Mesenchymal stem cell (in vitro differentiated cells and primary cell): ENCODE results near the gene LATS2.

ENCODE experiments used
- DNase-seq: peaks from one replicate; pipeline ENCODE4 v3.0.0-alpha.2; 2013
- H2AFZ ChIP-seq: one replicate; pipeline ENCODE4 v1.6.1; 2013; ENCODE audit warnings: low read depth, mild to moderate bottlenecking, control low read depth, inconsistent platforms, low read length, moderate library complexity
- H2AK5ac ChIP-seq: 2 replicates; pipeline ENCODE4 v1.6.1; 2013; ENCODE audit warnings: low read length, moderate library complexity, mild to moderate bottlenecking, inconsistent platforms; ENCODE audit not compliant: severe bottlenecking
- H2BK120ac ChIP-seq: one replicate; pipeline ENCODE4 v1.6.1; 2013; ENCODE audit warnings: low read depth, mild to moderate bottlenecking, inconsistent platforms, low read length, moderate library complexity
- H2BK12ac ChIP-seq, 2 experiments: one replicate each; pipeline ENCODE4 v1.6.1; 2013; ENCODE audit warnings: inconsistent platforms in 2 of 2, low read length in 2 of 2, mild to moderate bottlenecking in 2 of 2, moderate library complexity in 2 of 2, control low read depth in 1 of 2
- H2BK15ac ChIP-seq: one replicate; pipeline ENCODE4 v1.6.1; 2013; ENCODE audit warnings: mild to moderate bottlenecking, low read depth, inconsistent platforms; ENCODE audit not compliant: poor library complexity, severe bottlenecking
- H2BK5ac ChIP-seq: 2 replicates; pipeline ENCODE4 v1.6.1; 2013; ENCODE audit warnings: low read depth, mild to moderate bottlenecking, low read length, control low read depth, inconsistent platforms; ENCODE audit not compliant: poor library complexity, severe bottlenecking
- H3K14ac ChIP-seq, 2 experiments: one replicate each; pipeline ENCODE4 v1.6.1; 2013; ENCODE audit warnings: inconsistent platforms in 2 of 2, low read length in 2 of 2, control low read depth in 1 of 2, mild to moderate bottlenecking in 1 of 2, moderate library complexity in 1 of 2
- H3K18ac ChIP-seq, 2 experiments: one replicate each; pipeline ENCODE4 v1.6.1; 2013; ENCODE audit warnings: inconsistent platforms in 2 of 2, low read length in 2 of 2, control low read depth in 1 of 2, low read depth in 1 of 2, mild to moderate bottlenecking in 1 of 2
- H3K23ac ChIP-seq, 2 experiments: one replicate each; pipeline ENCODE4 v1.6.1; 2013; ENCODE audit warnings: inconsistent platforms in 2 of 2, low read length in 2 of 2, mild to moderate bottlenecking in 2 of 2, moderate library complexity in 2 of 2, control low read depth in 1 of 2
- H3K27ac ChIP-seq: 2 replicates; pipeline ENCODE4 v1.5.1; 2013; ENCODE audit warnings: mild to moderate bottlenecking, moderate library complexity, low read length, control low read depth, inconsistent platforms; ENCODE audit not compliant: poor library complexity, severe bottlenecking
- H3K27me3 ChIP-seq, 2 experiments: 2 replicates each; pipeline versions ENCODE4 v1.6.1 to v1.7.0; 2013; ENCODE audit warnings: low read length in 2 of 2, mild to moderate bottlenecking in 2 of 2, moderate library complexity in 2 of 2, control low read depth in 1 of 2, inconsistent platforms in 1 of 2; ENCODE audit not compliant: control insufficient read depth in 1 of 2, insufficient read depth in 1 of 2
- H3K36me3 ChIP-seq, 2 experiments: 2 replicates each; pipeline versions ENCODE4 v1.6.1 to v1.7.0; 2013; ENCODE audit warnings: low read length in 2 of 2, control low read depth in 1 of 2, inconsistent platforms in 1 of 2, low read depth in 1 of 2, mild to moderate bottlenecking in 1 of 2; ENCODE audit not compliant: insufficient read depth in 2 of 2, control insufficient read depth in 1 of 2
- H3K4ac ChIP-seq, 2 experiments: one replicate each; pipeline ENCODE4 v1.6.1; 2013; ENCODE audit warnings: inconsistent platforms in 2 of 2, low read length in 2 of 2, mild to moderate bottlenecking in 2 of 2, moderate library complexity in 2 of 2, control low read depth in 1 of 2, low read depth in 1 of 2
- H3K4me1 ChIP-seq: 2 replicates; pipeline ENCODE4 v1.6.1; 2013; ENCODE audit warnings: low read depth, low read length, control low read depth; ENCODE audit not compliant: control insufficient read depth, insufficient read depth
- H3K4me2 ChIP-seq: 2 replicates; pipeline ENCODE4 v1.6.1; 2013; ENCODE audit warnings: low read length, mild to moderate bottlenecking, inconsistent platforms; ENCODE audit not compliant: poor library complexity, severe bottlenecking
- H3K4me3 ChIP-seq, 2 experiments: 2 replicates each; pipeline versions ENCODE4 v1.5.1 to v1.7.0; 2013; ENCODE audit warnings: low read length in 2 of 2, mild to moderate bottlenecking in 2 of 2, control low read depth in 1 of 2, low read depth in 1 of 2; ENCODE audit not compliant: insufficient read depth in 1 of 2
- H3K79me1 ChIP-seq: replicated peaks from 2 replicates; pipeline ENCODE4 v1.6.1; 2013; ENCODE audit warnings: mild to moderate bottlenecking, control low read depth, low read length, inconsistent platforms; ENCODE audit not compliant: poor library complexity, severe bottlenecking
- H3K9ac ChIP-seq: 2 replicates; pipeline ENCODE4 v1.7.0; 2013; ENCODE audit warnings: mild to moderate bottlenecking, low read length, moderate library complexity
- H3K9me3 ChIP-seq: 2 replicates; pipeline ENCODE4 v1.7.0; 2013; ENCODE audit warnings: mild to moderate bottlenecking, low read length; ENCODE audit not compliant: control insufficient read depth
- H4K8ac ChIP-seq: one replicate; pipeline ENCODE4 v1.6.1; 2013; ENCODE audit warnings: inconsistent platforms, mild to moderate bottlenecking, low read length, moderate library complexity
- H4K91ac ChIP-seq: one replicate; pipeline ENCODE4 v1.6.1; 2013; ENCODE audit warnings: mild to moderate bottlenecking, low read length, inconsistent platforms
- WGBS: methylation state at CpG from one replicate; pipeline ENCODE4 v1.1.7; 2013; ENCODE audit warnings: mixed read lengths; 5-methylcytosine and 5-hydroxymethylcytosine counted together

LATS2 gene

DNA sequence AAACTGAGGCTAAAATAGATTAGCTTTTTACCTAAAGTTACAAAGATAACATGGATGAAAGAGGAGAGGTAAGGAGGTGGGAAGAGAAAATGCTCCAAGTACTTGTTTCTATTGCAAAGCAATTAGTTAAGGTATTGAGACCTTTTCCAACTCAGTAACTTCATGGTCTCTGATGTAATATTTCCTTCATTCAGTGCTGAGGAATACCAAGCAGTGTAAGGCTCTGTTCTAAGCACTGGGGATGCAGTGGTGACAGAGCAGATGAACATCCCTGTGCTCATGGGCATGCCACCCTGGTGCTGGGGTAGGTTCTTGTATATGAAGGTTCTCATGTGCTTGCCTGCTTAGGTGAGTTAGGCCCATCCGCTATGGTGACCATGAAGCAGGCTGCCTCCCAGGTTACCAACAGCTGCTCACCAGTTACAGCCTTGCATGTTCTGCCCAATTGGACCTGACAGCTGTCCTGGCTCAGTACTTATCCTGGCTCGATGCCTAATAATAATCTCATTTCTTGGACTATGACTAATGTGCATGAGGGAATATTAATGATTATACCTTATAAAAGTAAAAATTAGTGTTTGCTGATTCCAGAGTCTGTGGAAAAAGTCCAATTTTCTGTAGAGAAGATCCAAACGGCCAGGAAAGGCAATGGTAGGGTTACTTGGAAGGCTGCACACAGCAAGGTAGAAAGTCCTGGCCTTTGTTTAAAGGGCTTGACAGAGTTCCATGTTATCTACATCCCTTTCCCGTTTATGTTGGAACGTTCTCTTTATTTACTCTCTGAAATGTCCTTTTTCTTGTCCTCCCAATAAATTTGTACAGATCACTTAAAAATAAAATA is 48.3 kb downstream of the LATS2 start:
- Histone ChIP-seq H2BK120ac (no peak overlapping the region), H3K23ac (no peak overlapping the region), H4K91ac (peak overlapping the region; percentile 2), H3K14ac (peak overlapping the region in 1 of 2 experiments; percentile 68), H3K4me3 (no peak overlapping the region), H3K4ac (no peak overlapping the region), H2BK15ac (no peak overlapping the region), H3K18ac (peak overlapping the region in 1 of 2 experiments; percentile 81), H3K4me1 (peaks cover 36% of the 10 kb centered on the region), H4K8ac (no peak overlapping the region), H3K9ac (no peak overlapping the region), H2BK12ac (peak overlapping the region in 1 of 2 experiments; percentile 59), H3K79me1 (peaks cover 7% of the 10 kb centered on the region), H2BK5ac (no peak overlapping the region), H3K27ac (peak overlapping the region; percentile 29), H2AK5ac (peak overlapping the region; percentile 19), H3K9me3 (no peaks in the 10 kb centered on the region), H3K4me2 (no peak overlapping the region), H3K36me3 (peaks cover 3 to 5% of the 10 kb centered on the region in 2 experiments), H3K27me3 (no peaks in the 10 kb centered on the region), H2AFZ (no peak overlapping the region)
- WGBS, result 96% methylated on average over 4 of the region's 5 CpGs
- no peak for DNase-seq

DNA sequence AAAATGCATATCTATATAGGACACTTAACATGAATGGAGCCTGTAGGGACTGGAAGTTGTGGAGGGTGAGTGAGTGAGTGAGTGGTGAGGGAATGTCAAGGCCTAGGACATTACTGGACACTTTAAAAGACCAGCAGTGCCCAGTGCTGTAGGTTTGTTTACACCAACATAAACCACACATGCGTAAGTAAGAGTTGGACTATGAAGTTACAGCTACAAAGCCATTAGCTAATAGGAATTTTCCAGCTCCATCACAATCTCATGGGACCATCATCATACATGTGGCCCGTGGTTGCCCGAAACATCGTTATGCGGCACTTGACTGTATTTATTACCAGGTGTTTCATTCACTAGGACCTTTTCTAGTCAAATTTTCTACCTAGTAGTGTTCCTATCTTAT is 49.2 kb downstream of the LATS2 start:
- H4K8ac ChIP-seq, result no peak overlapping the region
- no peak overlapping the region for H2BK5ac ChIP-seq
- H3K4me3 ChIP-seq, result no peak overlapping the region
- no peak overlapping the region for H2AFZ ChIP-seq
- H2AK5ac ChIP-seq, result peak overlapping the region; percentile 93
- peaks cover 35% of the 10 kb centered on the region for H3K4me1 ChIP-seq
- H2BK15ac ChIP-seq, result no peak overlapping the region
- no peaks in the 10 kb centered on the region for H3K27me3 ChIP-seq
- no peaks in the 10 kb centered on the region for H3K9me3 ChIP-seq
- H3K18ac ChIP-seq, result no peak overlapping the region
- H4K91ac ChIP-seq, result no peak overlapping the region
- no peak overlapping the region for H2BK120ac ChIP-seq
- H3K79me1 ChIP-seq, result peaks cover 7% of the 10 kb centered on the region
- DNase-seq, result peak; percentile 98
- H3K14ac ChIP-seq, result no peak overlapping the region
- WGBS, result 9% methylated on average over 3 of the region's 5 CpGs
- H2BK12ac ChIP-seq, result no peak overlapping the region
- no peak overlapping the region for H3K4ac ChIP-seq
- no peak overlapping the region for H3K23ac ChIP-seq
- H3K27ac ChIP-seq, result peak overlapping the region; percentile 61
- no peak overlapping the region for H3K4me2 ChIP-seq
- peaks cover 3 to 10% of the 10 kb centered on the region in 2 experiments for H3K36me3 ChIP-seq
- H3K9ac ChIP-seq, result no peak overlapping the region

DNA sequence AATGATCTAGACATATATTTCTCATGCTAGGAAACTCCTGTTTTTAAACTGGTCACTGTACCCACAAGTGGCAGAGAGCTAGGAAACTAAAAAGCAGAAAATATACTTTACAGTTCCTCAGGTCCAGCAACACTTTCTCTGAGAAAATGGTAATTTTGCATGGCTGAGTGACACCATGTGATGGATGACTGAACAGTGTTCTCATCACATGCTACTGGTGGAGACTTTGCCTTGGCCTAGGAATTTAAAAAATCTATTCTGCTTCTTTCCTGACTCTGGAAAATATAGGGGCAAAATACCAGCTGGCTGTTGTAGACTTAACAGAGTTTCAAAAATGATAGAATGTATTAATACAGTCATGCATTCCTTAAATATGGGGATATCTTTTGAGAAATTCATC is 50.0 kb downstream of the LATS2 start:
- H3K18ac ChIP-seq, result no peak overlapping the region
- no peak overlapping the region for H3K4me3 ChIP-seq
- no peak overlapping the region for H3K4me2 ChIP-seq
- H2AK5ac ChIP-seq, result peak overlapping the region; percentile 47
- H3K27ac ChIP-seq, result peak overlapping the region; percentile 87
- no peak overlapping the region for H2BK15ac ChIP-seq
- H3K79me1 ChIP-seq, result peaks cover 10% of the 10 kb centered on the region
- no peak overlapping the region for H4K91ac ChIP-seq
- no peak overlapping the region for H3K14ac ChIP-seq
- peaks cover 34% of the 10 kb centered on the region for H3K4me1 ChIP-seq
- peak overlapping the region; percentile 32 for H2BK5ac ChIP-seq
- no peak overlapping the region for H3K23ac ChIP-seq
- no peak overlapping the region for H2BK12ac ChIP-seq
- peak; percentile 40 for DNase-seq
- peaks cover 3 to 10% of the 10 kb centered on the region in 2 experiments for H3K36me3 ChIP-seq
- no peak overlapping the region for H2AFZ ChIP-seq
- H3K9me3 ChIP-seq, result no peaks in the 10 kb centered on the region
- no peak overlapping the region for H3K4ac ChIP-seq
- H3K9ac ChIP-seq, result no peak overlapping the region
- no peak overlapping the region for H4K8ac ChIP-seq
- H2BK120ac ChIP-seq, result no peak overlapping the region
- H3K27me3 ChIP-seq, result no peaks in the 10 kb centered on the region

DNA sequence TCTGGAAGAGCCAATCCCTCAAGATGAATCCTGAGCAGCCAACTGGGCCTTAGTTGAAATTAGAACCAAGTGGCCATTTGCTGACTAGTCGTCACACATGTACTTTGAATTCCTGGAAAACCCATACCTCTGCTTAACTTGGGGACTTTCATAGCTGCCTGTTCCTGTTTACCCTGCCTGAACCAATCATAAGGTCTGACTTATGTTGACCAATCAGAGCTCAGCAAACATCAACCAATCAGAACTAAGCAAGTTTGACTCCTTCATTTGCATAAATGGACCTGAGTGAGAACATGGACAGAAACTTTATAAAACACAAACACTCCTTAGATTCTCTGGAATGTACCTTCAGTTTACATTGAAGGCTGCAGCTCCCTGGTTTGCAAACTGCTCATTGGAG is 50.8 kb downstream of the LATS2 start:
- H2BK15ac ChIP-seq, result no peak overlapping the region
- H3K4me2 ChIP-seq, result no peak overlapping the region
- no peak overlapping the region for H3K9ac ChIP-seq
- peak; percentile 49 for DNase-seq
- no peak overlapping the region for H2BK12ac ChIP-seq
- peaks cover 10% of the 10 kb centered on the region for H3K79me1 ChIP-seq
- H4K8ac ChIP-seq, result no peak overlapping the region
- no peak overlapping the region for H3K23ac ChIP-seq
- H3K4ac ChIP-seq, result no peak overlapping the region
- H3K9me3 ChIP-seq, result no peaks in the 10 kb centered on the region
- H2BK120ac ChIP-seq, result no peak overlapping the region
- peaks cover 3 to 10% of the 10 kb centered on the region in 2 experiments for H3K36me3 ChIP-seq
- H2AK5ac ChIP-seq, result peak overlapping the region; percentile 44
- no peak overlapping the region for H4K91ac ChIP-seq
- H3K4me3 ChIP-seq, result no peak overlapping the region
- H3K4me1 ChIP-seq, result peaks cover 34% of the 10 kb centered on the region
- no peak overlapping the region for H2AFZ ChIP-seq
- peak overlapping the region; percentile 87 for H3K27ac ChIP-seq
- no peak overlapping the region for H3K18ac ChIP-seq
- 92% methylated on average over 1 of the region's 1 CpG for WGBS
- H3K27me3 ChIP-seq, result no peaks in the 10 kb centered on the region
- H3K14ac ChIP-seq, result no peak overlapping the region
- no peak overlapping the region for H2BK5ac ChIP-seq
